Central memory CD4-positive, alpha-beta T cell (primary cell): Measurements from ENCODE around the gene CHGA.

Experiments
- DNase-seq: peaks from one replicate; pipeline ENCODE4 v3.0.0; 2022
- total RNA-seq, 3 experiments: gene quantifications; one replicate each; lab custom pipeline; 2026; lab: John Stamatoyannopoulos, UW

Gene CHGA, protein sequence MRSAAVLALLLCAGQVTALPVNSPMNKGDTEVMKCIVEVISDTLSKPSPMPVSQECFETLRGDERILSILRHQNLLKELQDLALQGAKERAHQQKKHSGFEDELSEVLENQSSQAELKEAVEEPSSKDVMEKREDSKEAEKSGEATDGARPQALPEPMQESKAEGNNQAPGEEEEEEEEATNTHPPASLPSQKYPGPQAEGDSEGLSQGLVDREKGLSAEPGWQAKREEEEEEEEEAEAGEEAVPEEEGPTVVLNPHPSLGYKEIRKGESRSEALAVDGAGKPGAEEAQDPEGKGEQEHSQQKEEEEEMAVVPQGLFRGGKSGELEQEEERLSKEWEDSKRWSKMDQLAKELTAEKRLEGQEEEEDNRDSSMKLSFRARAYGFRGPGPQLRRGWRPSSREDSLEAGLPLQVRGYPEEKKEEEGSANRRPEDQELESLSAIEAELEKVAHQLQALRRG
- 0 reads per million in 3 experiments for total RNA-seq

GRCh38 chr14:92922883-92923743 lies at the start of gene CHGA:
Gene CHGA, plus strand, starts transcription at chr14:92923150. Its CDS starts 210 bp downstream, at chr14:92923360.
- DNase-seq = peak; percentile 15

DNA sequence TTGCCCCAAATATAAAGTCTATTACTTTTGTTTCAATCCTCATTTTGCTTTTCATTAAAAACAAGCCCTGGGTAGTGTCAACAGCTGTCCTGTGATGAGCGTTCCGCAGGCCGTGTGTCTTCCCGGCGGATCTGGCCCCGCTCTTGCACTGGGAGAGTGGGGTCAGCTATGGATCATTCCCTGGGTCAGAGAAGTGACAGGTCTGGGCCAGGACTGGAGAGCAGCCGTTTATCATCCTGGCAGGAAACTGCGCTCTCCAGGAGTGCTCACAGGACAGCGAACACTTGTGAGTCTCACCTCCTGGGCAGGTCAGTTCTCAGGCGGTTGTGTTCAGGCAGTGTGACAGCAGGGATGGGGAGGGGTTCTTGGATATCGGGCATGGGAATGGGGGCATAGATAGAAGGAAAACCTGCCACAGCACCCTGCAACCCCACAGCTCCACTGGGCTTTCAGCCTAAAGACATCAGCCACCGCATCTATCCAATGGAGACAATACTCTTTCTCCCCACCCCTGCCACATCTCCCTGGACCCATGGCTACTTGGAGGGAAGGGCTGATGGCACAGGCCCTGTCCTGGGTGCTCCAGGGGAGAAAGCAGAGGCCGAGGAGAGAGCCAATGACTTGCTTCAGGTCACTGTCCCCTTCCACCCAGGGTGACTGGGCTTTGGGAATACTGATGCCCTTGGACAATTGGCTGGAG lies 47.8 kb upstream of the CHGA start:
- no peak for DNase-seq

DNA sequence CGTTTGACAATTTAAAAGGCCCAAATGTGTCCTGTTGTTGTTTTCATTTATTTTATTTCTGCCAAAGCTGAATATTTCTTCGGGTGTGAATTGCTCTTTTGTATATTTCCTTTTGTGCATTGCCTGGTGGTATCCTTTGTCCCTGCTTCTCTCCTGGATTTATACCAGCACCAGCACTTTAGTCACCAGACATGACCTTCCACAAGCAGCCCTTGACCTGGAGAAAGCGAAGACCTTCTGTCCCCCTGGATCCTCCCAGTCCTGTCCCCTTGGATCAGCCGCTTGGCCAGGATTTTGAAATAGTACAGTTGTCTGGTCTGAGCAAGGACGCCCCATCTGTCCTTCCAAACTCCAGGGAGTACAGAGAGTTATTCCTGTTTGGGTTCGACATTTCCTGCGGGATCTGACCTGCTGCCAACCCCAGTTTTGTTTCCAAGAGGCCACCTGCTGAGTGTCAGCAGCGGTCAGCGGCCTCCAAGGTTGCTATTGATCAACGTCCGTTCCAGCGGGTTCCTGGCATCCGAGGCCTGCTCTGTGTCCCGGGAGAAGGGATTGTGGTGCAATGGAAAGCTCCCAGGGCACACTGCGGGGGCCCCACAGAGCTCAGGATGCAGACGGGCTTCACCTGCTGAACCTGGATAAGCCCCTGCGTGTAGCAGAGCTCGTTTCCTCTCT lies 45.1 kb upstream of the CHGA start:
- no peak for DNase-seq

GRCh38 chr14:92880351-92880750 lies 42.6 kb upstream of the CHGA start:
- DNase-seq = no peak

DNA sequence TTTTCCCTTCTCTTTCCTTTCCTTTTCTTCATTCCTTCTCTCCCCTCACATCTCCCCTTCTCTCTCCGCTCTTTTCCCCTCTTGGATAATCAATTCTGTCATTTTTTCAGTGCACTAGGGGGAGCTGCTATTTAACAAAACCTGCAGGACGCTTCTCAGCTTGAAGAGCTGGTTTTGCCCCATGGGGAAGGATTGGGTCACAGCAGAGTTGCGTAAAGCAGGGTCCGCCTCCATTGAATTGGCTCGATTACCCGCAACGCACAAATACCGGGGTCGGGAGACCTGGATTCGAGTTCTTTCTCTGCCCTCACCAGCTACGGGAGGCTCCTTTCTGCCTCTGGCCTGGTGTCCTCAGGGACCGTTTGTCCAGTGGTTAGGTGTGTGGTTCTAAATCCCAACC lies 42.1 kb upstream of the CHGA start:
- DNase-seq = no peak

DNA sequence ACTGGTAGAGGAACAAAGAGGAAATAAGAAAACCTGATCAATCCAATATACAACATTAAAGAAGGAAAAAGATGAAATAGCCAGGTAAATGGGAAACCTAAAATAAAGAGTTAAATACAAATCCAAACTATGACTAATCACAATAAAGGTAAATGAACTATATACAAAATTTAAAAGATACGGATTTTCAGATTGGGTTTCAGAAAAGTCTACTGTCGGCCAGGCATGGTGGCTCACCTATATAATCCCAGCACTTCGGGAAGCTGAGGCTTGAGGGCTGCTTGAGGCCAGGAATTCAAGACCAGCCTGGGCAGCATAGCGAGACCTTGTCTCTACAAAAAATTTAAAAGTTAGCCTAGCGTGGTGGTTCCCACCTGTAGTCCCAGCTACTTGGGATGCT lies 39.9 kb upstream of the CHGA start:
- no peak for DNase-seq

DNA sequence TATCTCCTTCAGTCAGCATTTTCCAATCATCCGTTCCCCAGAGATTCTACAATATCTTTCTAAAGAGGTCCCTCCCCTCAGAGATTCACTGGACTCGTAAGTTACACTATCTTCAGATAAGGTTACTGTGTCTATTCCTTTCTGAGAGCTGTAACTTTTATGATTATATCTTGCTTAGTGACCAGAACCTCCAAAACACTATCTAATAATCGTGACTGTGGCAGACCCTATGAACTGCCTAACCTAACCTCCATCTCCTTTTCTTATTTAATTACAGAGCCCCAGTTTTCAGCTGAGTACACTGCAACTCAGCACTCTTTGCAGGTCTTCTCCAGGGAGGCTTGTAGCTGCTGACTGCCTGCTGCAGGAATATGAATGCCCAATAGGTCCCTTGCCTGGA lies 38.5 kb upstream of the CHGA start:
- DNase-seq = no peak

DNA sequence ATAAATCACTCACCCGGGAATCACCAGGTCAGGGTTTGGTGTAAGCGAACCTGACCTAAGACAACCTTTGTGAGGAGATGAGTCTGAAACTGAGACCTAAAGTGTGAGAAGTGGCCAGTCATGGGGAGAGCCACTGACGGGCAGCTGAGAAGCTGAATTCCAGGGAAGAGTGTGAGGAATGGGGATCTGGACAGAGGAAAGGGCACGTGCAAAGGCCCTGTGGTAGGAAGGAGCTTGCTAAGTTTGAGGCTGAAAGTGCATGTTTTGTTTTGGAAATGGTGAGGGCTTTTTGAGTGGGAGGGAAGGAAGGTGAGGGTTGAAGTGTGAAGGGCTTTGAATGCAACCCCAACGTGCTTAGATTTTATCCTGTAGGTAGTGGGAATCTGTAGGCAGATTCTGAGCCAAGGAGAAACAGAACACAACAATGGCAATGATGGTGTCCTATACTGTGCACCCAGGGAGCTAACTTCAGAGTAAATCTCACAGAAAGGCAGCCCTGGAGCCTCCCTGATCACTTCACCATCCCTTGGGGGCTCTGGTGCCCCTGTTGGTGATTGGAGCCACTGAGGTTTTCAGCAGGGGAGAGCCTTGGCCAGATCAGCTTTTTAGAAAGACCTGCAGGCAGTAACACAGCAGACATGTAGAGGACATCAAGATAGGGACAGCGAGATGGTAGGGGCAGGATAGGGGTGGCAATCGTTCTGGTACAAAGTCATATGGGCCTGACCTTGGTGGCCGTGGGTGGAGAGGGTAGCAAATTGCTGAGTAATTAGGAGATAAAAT lies 37.5 kb upstream of the CHGA start:
- DNase-seq = no peak

DNA sequence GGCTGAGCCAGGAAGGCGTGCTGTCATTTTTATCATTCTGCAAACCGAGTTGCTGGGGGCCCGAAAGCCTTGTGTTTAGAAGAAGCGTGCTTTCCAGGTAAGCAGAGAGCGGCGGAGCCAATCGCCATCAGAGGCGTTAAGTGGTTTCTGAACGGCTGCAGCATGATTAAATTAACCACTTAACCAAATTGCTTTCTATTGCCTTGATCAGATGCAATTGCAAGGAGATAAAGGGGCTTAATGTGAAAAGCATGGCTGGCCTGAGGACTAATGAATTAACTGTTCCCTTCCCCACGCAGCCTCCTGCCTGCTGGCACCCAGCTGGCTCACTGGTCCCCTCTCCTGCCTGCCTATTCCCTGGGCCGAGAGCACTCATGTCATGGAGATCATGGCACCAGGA lies 36.6 kb upstream of the CHGA start:
- no peak for DNase-seq

- DNase-seq = no peak
Observed at GRCh38 chr14:92887157-92887556, 35.8 kb upstream of the CHGA start.

- no peak for DNase-seq
Observed at GRCh38 chr14:92888896-92889295, 34.1 kb upstream of the CHGA start.

GRCh38 chr14:92890830-92891588 lies 31.9 kb upstream of the CHGA start:
- peak; percentile 16 for DNase-seq

GRCh38 chr14:92892589-92892988 lies 30.4 kb upstream of the CHGA start:
- no peak for DNase-seq

DNA sequence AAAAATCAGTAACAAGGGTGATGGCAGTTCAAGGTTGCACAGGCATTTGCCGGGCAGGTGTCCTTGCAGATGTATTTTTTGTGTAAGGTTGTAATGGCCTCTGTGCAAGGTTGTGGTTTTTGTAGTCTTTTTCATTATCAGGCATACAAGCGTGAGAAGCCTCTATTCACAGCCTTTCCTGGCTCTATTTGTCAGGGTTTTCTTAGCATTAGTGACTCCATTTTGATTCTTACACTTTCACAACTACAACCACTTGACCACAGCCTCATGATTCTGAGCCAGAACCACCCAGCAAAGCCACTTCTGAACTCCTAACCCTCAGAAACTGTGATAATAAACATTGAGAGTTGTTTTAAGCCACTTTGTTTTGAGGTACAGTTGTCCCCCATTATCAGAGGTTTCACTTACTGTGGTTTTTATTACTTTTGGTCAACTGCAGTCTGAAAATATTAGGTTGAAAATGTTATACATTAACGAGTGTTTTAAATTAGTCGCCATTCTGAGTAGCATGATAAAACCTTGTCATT lies 27.5 kb upstream of the CHGA start:
- DNase-seq = no peak

DNA sequence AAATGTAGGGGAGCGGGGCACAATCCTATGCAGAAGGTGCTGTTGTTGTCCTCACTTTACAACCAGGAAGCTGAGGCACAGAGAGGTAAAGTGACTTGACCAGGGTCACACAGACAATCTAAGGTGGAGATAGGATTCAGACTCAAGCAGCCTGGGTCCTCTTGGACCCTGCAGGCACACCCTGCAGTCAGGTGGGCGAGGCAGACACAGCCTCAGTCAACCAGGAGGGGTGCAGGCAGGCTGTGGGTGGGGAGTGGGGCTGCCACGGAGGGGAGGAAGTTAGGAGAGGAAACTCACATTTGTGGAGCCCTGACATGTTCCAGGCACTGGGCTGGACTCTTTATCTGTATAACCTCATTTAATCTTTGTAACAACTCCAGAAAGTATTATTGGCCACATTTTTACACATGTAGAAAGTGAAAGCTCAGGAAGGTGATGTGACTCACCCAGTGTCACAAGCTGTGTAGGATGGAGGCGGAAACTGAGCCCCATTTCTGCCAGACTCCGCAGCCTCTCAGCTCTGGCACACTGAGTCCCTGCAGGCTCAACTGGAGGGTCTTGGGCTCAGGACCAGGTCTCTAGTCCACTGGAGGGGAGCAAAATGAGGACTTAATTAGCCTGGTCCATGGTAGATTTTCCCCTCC lies 24.9 kb upstream of the CHGA start:
- no peak for DNase-seq

DNA sequence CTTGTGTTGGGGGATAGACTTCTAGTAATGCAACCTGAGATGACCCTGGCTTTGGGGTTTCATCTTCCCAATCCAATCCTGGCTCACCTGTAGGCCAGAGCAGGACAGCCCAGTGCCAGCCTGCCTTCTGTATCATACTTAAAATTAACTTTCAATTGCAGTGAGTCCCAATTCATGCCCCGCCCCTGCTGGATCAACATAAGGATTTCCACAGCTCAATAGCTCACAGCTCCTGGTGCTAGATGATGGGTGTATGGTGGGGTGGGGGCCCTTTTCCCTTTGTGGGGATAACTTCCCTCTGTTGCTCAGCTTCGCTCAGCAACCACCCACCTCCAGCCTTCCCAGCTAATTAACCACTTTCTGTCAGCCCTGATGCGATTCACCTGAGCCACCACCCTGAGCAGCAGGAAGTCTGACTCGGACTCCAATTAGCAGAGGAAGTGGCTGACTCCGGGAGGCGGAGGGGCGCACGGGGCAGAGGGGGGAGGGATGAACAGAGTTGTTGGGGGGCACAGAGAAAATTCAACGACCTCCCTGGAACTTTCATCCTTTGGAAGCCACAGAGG lies 24.3 kb upstream of the CHGA start:
- DNase-seq = no peak

DNA sequence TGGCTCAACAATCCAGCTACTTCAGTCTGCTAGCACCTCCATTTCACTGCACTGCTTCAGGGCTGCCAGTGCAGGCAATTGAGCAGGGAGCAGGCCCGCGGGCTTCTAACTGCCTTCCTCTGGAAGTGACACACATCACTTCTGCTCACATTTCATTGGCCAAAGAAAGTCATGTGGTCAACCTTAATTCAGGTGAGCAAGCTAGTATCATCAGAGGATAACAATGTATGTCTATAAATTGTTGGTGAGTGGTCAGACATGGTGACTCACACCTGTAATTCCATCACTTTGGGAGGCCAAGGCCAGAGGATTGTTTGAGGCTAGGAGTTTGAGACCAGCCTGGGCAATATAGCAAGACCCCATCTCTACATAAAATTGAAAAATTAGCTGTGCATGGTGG lies 22.3 kb upstream of the CHGA start:
- DNase-seq = no peak

GRCh38 chr14:92902191-92902590 lies 20.8 kb upstream of the CHGA start:
- no peak for DNase-seq

- DNase-seq = no peak
Observed at GRCh38 chr14:92902726-92903125, 20.2 kb upstream of the CHGA start.

DNA sequence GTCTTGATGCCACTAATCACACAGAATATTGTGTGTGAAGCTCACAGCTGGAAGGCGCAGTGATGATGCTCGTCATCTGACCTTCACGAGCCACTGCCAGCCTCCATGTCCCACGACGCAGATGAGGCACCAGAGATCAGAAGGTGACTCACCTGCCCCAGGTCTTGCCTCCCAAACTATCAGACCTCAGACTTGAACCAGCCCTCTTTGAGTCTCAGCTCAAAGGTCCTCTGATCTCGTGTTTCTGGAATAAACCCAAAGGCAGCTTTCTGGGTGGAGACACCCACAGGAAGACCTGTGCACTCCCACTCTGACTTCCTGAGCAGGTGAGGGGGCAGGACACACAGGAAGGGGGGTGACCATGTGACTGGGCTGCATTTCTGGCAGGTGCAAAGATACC lies 19.6 kb upstream of the CHGA start:
- no peak for DNase-seq
